Sigmoid colon (tissue), 7 donors: ENCODE data around the gene IKZF4. TPM values are rescaled to one million over a fixed set of nuclear protein-coding genes. Genes with fewer than 3 reads are reported as not detected.
"Not testable (repeated sequence)": the region's sequence is repeated elsewhere in the genome, so short reads cannot be mapped to it uniquely, and the experiment has no call there.

Experiments
- DNase-seq: peaks from one replicate; pipeline ENCODE4 v3.0.0-alpha.2; 2019
- H3K27ac ChIP-seq, 4 donors: fragments of 200-600 bp; sonication (generic); one replicate each; pipeline ENCODE4 v1.5.1; 2016 to 2019; ENCODE audit warnings: mild to moderate bottlenecking in 1 of 4
- H3K27me3 ChIP-seq, 3 donors: fragments of 200-600 bp; sonication (generic); one replicate each; pipeline ENCODE4 v1.5.1; 2019; ENCODE audit warnings: mild to moderate bottlenecking in 1 of 3
- H3K36me3 ChIP-seq, 4 donors: fragments of 200-600 bp; sonication (generic); one replicate each; pipeline ENCODE4 v1.5.1; 2016 to 2019
- H3K4me1 ChIP-seq, 4 donors: fragments of 200-600 bp; sonication (generic); one replicate each; pipeline ENCODE4 v1.5.1; 2017 to 2019
- H3K4me3 ChIP-seq, 4 donors: fragments of 200-600 bp; sonication (generic); one replicate each; pipeline ENCODE4 v1.5.1; 2017 to 2019; ENCODE audit warnings: mild to moderate bottlenecking in 2 of 4, moderate library complexity in 1 of 4
- H3K9me3 ChIP-seq, 4 donors: fragments of 200-600 bp in 3 of 4; sonication (generic) in 3 of 4; one replicate each; pipeline versions ENCODE4 v1.5.1 to v1.6.1; 2013 to 2019
- EP300 ChIP-seq, 4 donors: sonication (generic); formaldehyde crosslinking; IDR thresholded peaks; one replicate each; pipeline ENCODE4 v1.6.1; 2017; ENCODE audit warnings: antibody characterized with exemption in 4 of 4
- POLR2A ChIP-seq, 2 donors: fragments of 450-650 bp; IDR thresholded peaks; one replicate each; pipeline ENCODE4 v1.6.1; 2016; ENCODE audit warnings: antibody characterized with exemption in 2 of 2, mild to moderate bottlenecking in 2 of 2, moderate library complexity in 2 of 2
- POLR2AphosphoS5 ChIP-seq, 4 donors: sonication (generic); formaldehyde crosslinking; IDR thresholded peaks; one replicate each; pipeline ENCODE4 v1.6.1; 2017; ENCODE audit warnings: antibody characterized with exemption in 4 of 4
- WGBS, 2 donors: extraction: QIAGEN DNeasy Blood & Tissue Kit; methylation state at CpG; one replicate each; pipeline ENCODE4 v1.1.7; 2013; 5-methylcytosine and 5-hydroxymethylcytosine counted together
- intact Hi-C: fragments of 100-400 bp; cut with DNase I; formaldehyde crosslinking; loops from one replicate; pipeline ENCODE4 v1.15.1; 2023
- polyA plus RNA-seq, 3 donors: library from polyadenylated mRNA; stranded (reverse); fragments of 200-250 nt; gene quantifications; one replicate each; pipeline ENCODE4 v1.2.3, GENCODE V29; 2013
- total RNA-seq, 4 donors: library from RNA; depleted of rRNA; stranded (reverse); fragments of >200 nt; gene quantifications; one replicate each; pipeline ENCODE4 v1.1.0, GENCODE V29; 2016
- TF ChIP-seq, protein P1 (sequence below), 4 experiments: fragments of 450-650 bp in 3 of 4; fragments of 200-600 bp in 1 of 4; IDR thresholded peaks; one replicate each; pipeline ENCODE4 v1.5.1; 2016 to 2019; ENCODE audit warnings: antibody characterized with exemption in 4 of 4, mild to moderate bottlenecking in 3 of 4, moderate library complexity in 2 of 4
- donor health status: healthy with polysubstance abuse.
- donor health status: Bipolar disorder and iron deficiency.
- donor health status: healthy.

IKZF4 gene
- total and polyA plus RNA-seq, 7 donors = 0.92 to 23.8 (median 2.4) TPM

DNA sequence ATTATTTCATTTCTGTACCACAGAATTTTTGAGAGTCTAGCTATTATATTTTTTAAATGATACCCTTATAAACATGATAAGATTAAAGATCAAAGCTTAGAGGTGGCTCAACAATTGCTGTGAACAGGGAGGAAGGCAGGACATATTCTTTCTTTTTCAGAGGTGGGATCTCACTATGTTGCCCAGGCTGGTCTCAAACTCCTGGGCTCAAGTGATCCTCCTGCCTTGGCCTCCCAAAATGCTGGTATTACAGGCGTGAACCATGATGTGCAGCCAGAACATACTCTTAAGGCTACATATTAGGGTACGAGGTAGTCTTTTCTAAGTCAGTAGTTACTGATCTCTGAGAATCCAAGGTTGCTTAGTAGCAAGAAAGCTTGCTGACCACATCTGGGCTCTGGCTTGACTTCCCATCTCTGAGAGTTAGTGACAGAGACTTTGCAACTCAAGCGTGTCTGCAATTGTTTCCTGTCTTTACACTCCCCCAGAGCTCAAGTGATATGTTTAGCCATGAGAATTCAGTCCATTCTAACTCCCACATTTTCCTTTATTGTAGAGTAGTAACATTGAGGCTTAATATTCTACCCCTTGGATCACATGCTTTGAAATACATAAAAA lies 38.4 kb upstream of the IKZF4 start:
- WGBS, 2 donors = 61 to 84% methylated on average over 3 of the region's 3 CpGs
- Histone ChIP-seq H3K27me3 (no peaks in the 10 kb centered on the region), H3K9me3 (no peaks in the 10 kb centered on the region), H3K36me3 (peaks cover 10 to 62% (median 29%) of the 10 kb centered on the region in 4 donors), H3K27ac (no peak overlapping the region), H3K4me1 (peaks cover 0 to 18% (median 2%) of the 10 kb centered on the region in 4 donors), H3K4me3 (no peak overlapping the region)
- intact Hi-C loops = no loop called here
- DNase-seq = no peak
- TF ChIP-seq, protein P1, sequence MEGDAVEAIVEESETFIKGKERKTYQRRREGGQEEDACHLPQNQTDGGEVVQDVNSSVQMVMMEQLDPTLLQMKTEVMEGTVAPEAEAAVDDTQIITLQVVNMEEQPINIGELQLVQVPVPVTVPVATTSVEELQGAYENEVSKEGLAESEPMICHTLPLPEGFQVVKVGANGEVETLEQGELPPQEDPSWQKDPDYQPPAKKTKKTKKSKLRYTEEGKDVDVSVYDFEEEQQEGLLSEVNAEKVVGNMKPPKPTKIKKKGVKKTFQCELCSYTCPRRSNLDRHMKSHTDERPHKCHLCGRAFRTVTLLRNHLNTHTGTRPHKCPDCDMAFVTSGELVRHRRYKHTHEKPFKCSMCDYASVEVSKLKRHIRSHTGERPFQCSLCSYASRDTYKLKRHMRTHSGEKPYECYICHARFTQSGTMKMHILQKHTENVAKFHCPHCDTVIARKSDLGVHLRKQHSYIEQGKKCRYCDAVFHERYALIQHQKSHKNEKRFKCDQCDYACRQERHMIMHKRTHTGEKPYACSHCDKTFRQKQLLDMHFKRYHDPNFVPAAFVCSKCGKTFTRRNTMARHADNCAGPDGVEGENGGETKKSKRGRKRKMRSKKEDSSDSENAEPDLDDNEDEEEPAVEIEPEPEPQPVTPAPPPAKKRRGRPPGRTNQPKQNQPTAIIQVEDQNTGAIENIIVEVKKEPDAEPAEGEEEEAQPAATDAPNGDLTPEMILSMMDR (IDR thresholded peaks at IDR 0.05) = no peak
- TF ChIP-seq EP300 (IDR thresholded peaks at IDR 0.05) = no peak
- no peak for TF ChIP-seq POLR2A (IDR thresholded peaks at IDR 0.05)
- TF ChIP-seq POLR2AphosphoS5 (IDR thresholded peaks at IDR 0.05) = no peak

DNA sequence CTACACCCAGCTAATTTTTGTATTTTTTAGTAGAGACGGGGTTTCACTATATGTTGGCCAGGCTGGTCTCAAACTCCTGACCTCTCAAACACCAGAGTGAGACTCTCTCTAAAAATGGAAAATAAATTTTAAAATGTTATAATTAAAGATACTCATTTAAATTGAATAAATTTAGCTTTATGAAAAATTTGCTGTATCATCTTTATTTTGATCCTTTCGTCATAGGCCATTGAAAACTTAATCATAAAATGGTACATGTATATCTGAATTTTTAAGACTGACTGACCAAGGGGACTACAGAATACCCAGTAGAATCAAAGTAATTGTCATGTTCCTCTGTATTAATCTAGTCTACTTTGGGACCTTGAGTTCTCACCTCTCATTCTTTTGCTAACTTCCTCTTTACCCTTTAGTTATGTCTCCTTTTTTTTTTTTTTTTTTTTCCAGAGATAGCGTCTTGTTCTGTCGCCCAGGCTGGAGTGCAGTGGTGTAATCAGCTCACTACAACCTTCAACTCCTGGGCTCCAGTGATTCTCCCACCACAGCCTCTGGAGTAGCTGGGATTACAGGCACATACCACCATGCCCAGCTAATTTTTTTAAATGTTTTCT lies 37.5 kb upstream of the IKZF4 start:
- Histone ChIP-seq H3K4me1 (peaks cover 0 to 10% (median 0%) of the 10 kb centered on the region in 4 donors), H3K9me3 (no peaks in the 10 kb centered on the region), H3K4me3 (no peak overlapping the region), H3K36me3 (peaks cover 11 to 71% (median 37%) of the 10 kb centered on the region in 4 donors), H3K27me3 (no peaks in the 10 kb centered on the region), H3K27ac (no peak overlapping the region)
- WGBS, 2 donors = 79 to 88% methylated on average over 4 of the region's 4 CpGs
- DNase-seq = no peak
- TF ChIP-seq, protein P1 (IDR thresholded peaks at IDR 0.05) = no peak
- no peak for TF ChIP-seq POLR2AphosphoS5 (IDR thresholded peaks at IDR 0.05)
- no peak for TF ChIP-seq EP300 (IDR thresholded peaks at IDR 0.05)
- no peak for TF ChIP-seq POLR2A (IDR thresholded peaks at IDR 0.05)
- intact Hi-C loops = no loop called here

GRCh38 chr12:55984861-55985260 lies 36.0 kb upstream of the IKZF4 start:
- intact Hi-C loops = no loop called here
- Histone ChIP-seq H3K9me3 (no peaks in the 10 kb centered on the region), H3K27ac (no peak overlapping the region), H3K4me3 (no peak overlapping the region), H3K27me3 (no peaks in the 10 kb centered on the region), H3K4me1 (peaks cover 0 to 4% (median 0%) of the 10 kb centered on the region in 4 donors), H3K36me3 (peaks cover 11 to 87% (median 49%) of the 10 kb centered on the region in 4 donors)
- no peak for DNase-seq
- TF ChIP-seq POLR2AphosphoS5 (IDR thresholded peaks at IDR 0.05) = no peak
- TF ChIP-seq EP300 (IDR thresholded peaks at IDR 0.05) = no peak
- TF ChIP-seq, protein P1 (IDR thresholded peaks at IDR 0.05) = no peak
- TF ChIP-seq POLR2A (IDR thresholded peaks at IDR 0.05) = no peak
- WGBS, 2 donors = 50 to 72% methylated on average over 2 of the region's 2 CpGs

- intact Hi-C loops = no loop called here
- DNase-seq = no peak
- TF ChIP-seq EP300 (IDR thresholded peaks at IDR 0.05) (no peak), POLR2A (IDR thresholded peaks at IDR 0.05) (no peak), POLR2AphosphoS5 (IDR thresholded peaks at IDR 0.05) (no peak)
- TF ChIP-seq, protein P1 (IDR thresholded peaks at IDR 0.05) = no peak
- 91 to 93% methylated on average over 4 of the region's 4 CpGs for WGBS, 2 donors
- Histone ChIP-seq H3K4me1 (peaks cover 0 to 4% (median 0%) of the 10 kb centered on the region in 4 donors), H3K27me3 (no peaks in the 10 kb centered on the region), H3K36me3 (peaks cover 11 to 90% (median 53%) of the 10 kb centered on the region in 4 donors), H3K9me3 (no peaks in the 10 kb centered on the region), H3K27ac (no peak overlapping the region), H3K4me3 (no peak overlapping the region)
Measured at GRCh38 chr12:55985341-55985740, 35.5 kb upstream of the IKZF4 start.

DNA sequence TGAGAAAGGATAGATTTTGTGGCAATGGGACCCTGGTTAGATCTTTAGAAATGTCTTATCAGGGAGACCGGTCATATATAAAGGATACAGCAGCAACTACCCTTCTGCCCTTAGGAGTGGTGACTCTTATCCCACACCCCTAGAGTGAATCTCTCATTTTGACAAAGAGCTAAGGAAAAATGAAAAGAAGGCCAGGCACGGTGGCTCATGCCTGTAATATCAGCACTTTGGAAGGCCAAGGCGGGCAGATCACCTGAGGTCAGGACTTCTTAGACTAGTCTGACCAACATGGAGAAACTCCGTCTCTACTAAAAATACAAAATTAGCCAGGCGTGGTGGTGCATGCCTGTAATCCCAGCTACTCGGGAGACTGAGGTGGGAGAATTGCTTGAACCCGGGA lies 34.9 kb upstream of the IKZF4 start:
- H3K4me1 ChIP-seq, H3K27ac ChIP-seq, H3K4me3 ChIP-seq, H3K9me3 ChIP-seq, intact Hi-C loops, DNase-seq, H3K27me3 ChIP-seq: not testable (repeated sequence)
- 94 to 96% methylated on average over 7 of the region's 7 CpGs for WGBS, 2 donors
- peaks cover 17 to 90% (median 55%) of the 10 kb centered on the region in 4 donors for H3K36me3 ChIP-seq
